Fibroblast of villous mesenchyme (primary cell): ENCODE data around the gene KRT33A. TPM values are rescaled to one million over a fixed set of nuclear protein-coding genes. Genes with fewer than 3 reads are reported as not detected.

ENCODE experiments used
- DNase-seq: peaks from one replicate; pipeline ENCODE4 v3.0.0-alpha.2; 2010; ENCODE audit warnings: low read depth
- H3K4me3 ChIP-seq: 2 replicates; pipeline ENCODE4 v1.5.1; 2011; ENCODE audit warnings: low read depth, mild to moderate bottlenecking, low read length
- total RNA-seq: library from RNA; depleted of rRNA; stranded (reverse); fragments of >200 nt; gene quantifications from 2 replicates; pipeline ENCODE4 v1.2.3, GENCODE V29; 2012
- TF ChIP-seq, protein P1 (sequence below): IDR thresholded peaks from 2 replicates; pipeline ENCODE4 v1.5.1; 2012; ENCODE audit warnings: low read depth, mild to moderate bottlenecking, low read length; ENCODE audit not compliant: insufficient read depth

KRT33A gene
- total RNA-seq, 1 donor = not detected

DNA sequence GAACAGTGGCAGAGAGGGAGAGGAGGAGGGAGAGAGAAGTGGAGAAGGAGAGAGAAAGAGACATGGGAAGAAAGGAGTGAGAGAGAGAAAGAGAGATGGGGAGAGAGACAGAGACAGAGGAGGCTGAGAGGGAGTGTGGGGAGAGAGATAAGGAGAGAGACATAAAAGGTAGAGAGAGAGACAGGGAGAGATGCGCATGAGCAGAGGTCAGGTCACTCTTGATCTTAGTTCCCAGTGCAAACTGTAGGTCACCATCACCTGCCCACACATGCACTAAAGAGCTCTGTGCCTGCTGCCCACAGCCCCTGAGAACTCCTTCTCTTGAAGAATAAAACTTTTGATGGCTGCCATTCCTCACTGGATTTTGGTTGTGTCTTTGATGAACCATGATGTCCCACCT, 14.9 kb downstream of the KRT33A start:
- no peak for DNase-seq
- no peak overlapping the region for H3K4me3 ChIP-seq
- TF ChIP-seq, protein P1, sequence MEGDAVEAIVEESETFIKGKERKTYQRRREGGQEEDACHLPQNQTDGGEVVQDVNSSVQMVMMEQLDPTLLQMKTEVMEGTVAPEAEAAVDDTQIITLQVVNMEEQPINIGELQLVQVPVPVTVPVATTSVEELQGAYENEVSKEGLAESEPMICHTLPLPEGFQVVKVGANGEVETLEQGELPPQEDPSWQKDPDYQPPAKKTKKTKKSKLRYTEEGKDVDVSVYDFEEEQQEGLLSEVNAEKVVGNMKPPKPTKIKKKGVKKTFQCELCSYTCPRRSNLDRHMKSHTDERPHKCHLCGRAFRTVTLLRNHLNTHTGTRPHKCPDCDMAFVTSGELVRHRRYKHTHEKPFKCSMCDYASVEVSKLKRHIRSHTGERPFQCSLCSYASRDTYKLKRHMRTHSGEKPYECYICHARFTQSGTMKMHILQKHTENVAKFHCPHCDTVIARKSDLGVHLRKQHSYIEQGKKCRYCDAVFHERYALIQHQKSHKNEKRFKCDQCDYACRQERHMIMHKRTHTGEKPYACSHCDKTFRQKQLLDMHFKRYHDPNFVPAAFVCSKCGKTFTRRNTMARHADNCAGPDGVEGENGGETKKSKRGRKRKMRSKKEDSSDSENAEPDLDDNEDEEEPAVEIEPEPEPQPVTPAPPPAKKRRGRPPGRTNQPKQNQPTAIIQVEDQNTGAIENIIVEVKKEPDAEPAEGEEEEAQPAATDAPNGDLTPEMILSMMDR = no peak

DNA sequence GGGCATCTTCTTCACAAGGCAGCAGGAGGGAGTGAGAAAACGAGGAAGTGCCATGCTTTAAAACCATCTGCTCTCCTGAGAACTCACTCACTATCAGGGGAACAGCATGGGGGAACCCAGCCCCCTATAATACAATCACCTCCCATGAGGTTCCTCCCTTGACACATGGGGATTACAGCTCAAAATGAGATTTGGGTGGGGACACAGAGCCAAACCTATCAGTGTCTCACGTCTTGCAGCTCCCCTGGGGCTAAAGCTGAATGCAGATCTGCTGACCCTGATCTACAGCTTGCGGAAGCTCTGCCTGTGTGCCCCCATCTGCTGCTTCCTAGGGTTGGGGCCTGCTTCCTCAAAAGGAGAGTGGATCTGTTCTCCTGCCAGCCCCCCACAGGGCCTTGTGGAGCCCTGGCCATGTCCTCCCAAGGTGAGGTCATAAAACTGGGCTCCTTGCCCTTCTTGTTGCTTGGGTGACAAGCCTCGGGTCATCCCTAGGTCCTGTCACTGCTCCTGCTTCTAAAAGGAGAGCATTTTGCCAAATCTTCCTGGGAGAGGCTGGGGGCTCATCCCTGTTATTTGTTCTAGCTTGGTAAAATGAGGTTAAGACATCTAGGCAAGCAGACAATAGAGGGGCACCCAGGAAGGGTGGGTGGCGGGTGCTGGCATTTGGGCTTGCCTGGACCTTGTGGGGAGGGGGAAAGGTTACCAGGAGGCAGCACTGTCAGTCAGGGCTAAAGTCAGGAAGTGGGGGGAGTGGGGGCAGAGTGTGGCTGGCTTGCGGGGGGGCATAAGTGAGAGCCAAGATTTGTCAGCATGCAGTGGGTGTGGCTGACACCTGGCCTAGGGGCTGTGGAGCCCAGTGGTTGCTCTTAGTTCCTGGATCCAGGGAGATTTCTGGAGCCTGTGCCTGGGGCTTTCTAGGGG, 16.0 kb downstream of the KRT33A start:
- no peak for DNase-seq
- TF ChIP-seq, protein P1 = no peak
- H3K4me3 ChIP-seq = no peak overlapping the region

DNA sequence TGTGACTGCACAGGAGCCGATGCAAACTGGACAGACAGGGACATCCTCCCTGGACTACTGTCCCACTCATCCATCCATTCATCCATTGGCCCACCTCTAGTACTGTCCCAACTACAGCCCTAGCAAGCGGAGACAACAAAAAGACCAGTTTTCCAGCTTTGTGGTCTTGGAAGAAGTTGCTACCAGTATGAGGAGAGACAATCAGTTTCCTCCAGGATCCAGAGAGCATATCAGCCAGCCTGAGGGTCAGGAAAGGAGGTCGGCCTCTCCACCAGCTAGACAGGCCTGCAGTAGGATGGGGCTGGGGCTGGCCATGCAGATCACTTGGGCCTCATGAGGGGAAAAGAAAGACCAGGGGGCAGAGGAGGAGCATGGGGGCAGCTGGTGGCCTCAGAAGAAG, 16.8 kb downstream of the KRT33A start:
- DNase-seq = no peak
- H3K4me3 ChIP-seq = no peak overlapping the region
- TF ChIP-seq, protein P1 = no peak

DNA sequence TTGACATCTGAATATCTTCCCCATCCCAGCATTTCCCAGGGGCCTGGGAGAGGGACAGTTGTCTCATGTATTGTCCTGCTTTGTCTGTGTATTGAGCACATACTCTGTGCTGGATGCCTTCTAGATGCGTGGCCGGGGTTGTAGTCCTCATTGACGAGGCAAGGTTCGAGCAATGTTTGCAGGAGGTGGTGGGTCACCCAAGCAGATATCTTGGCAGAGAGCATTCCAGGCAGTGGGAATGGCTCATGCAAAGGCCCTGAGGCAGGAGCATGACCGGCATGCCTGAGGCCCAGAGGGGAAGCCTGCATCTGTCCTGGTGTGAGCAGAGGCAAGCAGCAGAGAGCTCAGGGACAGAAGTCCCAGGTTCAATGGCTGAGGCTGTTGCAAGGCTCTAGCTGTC, 17.5 kb downstream of the KRT33A start:
- TF ChIP-seq, protein P1 = no peak
- H3K4me3 ChIP-seq = no peak overlapping the region
- no peak for DNase-seq

DNA sequence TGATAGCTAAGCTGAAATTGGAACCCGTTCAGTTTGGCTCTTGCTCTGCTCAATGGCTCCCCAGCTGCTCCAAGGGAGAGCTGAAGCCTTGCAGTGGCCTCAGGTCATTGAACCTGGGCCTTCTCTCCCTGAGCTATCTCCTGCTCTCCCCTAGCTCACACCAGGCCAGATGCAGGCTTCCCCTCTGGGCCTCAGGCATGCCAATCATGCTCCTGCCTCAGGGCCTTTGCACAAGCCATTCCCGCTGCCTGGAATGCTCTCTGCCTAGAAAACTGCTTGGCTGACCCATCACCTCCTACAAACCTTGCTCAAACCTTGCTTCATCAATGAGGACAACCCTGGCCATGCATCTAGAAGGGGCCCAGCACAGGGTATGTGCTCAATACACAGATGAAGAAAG, 18.4 kb downstream of the KRT33A start:
- no peak overlapping the region for H3K4me3 ChIP-seq
- DNase-seq = no peak
- TF ChIP-seq, protein P1 = no peak

DNA sequence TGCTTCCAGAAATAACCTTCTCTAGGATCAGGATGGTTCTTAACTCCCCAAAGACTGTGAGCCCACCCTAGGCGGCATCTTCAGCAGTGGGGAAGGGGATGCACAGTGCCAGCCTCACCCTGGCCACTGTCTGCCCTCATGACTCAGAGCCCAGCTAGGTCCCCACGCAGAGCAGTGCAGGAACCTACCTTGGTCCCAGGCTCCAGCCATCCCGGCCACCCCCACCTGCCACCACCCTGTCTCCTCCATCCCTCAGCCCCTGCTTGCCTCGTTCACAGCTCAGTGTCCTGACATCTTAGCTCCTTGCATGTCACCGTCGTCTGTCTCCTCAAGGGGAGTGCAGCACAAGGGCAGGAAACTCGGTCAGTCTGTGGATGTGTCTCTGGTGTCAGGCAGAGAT, 19.0 kb downstream of the KRT33A start:
- TF ChIP-seq, protein P1 = no peak
- DNase-seq = no peak
- no peak overlapping the region for H3K4me3 ChIP-seq
